Measurements from ENCODE around the gene TBC1D9.

TBC1D9 gene

DNA sequence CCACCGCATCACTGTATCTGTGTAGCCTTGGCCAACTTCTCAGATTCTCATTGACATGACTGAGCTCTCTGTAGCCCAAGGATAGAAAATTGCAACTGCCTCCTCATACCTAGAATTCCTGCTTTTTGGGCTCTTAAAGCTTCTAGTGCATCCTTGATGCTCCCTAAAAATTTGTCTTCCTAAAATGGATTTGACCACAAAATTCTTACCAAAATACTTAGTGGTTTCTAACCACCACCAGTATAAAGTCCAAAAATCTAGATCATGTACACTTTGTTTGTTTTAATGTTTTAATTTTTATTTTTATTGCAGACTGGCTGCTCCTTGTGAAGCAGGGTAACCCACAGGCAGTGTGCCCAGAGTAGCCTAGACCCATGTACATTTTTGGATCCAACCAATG is 75.5 kb downstream of the TBC1D9 start:
- Histone ChIP-seq H3K27ac (no peak overlapping the region), H3K36me3 (peaks cover 26% of the 10 kb centered on the region), H3K9me3 (ENCODE audit: severe bottlenecking) (no peaks in the 10 kb centered on the region), H3K27me3 (ENCODE audit: insufficient read depth, low read depth, severe bottlenecking) (no peaks in the 10 kb centered on the region), H3K4me3 (ENCODE audit: low read depth, low read length) (no peak overlapping the region)
- TF ChIP-seq, protein P1, sequence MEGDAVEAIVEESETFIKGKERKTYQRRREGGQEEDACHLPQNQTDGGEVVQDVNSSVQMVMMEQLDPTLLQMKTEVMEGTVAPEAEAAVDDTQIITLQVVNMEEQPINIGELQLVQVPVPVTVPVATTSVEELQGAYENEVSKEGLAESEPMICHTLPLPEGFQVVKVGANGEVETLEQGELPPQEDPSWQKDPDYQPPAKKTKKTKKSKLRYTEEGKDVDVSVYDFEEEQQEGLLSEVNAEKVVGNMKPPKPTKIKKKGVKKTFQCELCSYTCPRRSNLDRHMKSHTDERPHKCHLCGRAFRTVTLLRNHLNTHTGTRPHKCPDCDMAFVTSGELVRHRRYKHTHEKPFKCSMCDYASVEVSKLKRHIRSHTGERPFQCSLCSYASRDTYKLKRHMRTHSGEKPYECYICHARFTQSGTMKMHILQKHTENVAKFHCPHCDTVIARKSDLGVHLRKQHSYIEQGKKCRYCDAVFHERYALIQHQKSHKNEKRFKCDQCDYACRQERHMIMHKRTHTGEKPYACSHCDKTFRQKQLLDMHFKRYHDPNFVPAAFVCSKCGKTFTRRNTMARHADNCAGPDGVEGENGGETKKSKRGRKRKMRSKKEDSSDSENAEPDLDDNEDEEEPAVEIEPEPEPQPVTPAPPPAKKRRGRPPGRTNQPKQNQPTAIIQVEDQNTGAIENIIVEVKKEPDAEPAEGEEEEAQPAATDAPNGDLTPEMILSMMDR (IDR thresholded peaks at IDR 0.05; ENCODE audit: low read depth, low read length) = no peak
- no peak for DNase-seq

DNA sequence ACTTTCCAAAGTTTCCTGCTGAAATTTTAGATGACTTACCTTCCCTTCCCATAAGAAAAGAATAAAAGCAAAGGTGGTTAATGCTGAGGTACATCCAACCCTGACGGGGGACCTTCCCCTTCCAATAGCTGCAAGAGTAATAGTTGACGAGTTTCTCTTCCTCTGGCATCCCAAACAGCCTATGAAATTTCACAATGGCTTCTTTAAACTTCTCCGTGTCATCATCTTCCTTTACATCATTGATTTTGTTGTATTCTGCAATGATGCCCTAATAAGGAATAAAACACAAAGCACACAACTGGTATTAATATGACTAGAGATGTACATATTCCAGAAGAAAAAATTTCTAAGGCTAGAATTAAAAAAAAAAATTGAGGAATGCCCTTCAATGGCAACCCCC is 76.6 kb downstream of the TBC1D9 start:
- TF ChIP-seq, protein P1 (IDR thresholded peaks at IDR 0.05; ENCODE audit: low read depth, low read length) = no peak
- Histone ChIP-seq H3K36me3 (peaks cover 22% of the 10 kb centered on the region), H3K27me3 (ENCODE audit: insufficient read depth, low read depth, severe bottlenecking) (no peaks in the 10 kb centered on the region), H3K4me3 (ENCODE audit: low read depth, low read length) (no peak overlapping the region), H3K9me3 (ENCODE audit: severe bottlenecking) (no peaks in the 10 kb centered on the region), H3K27ac (no peak overlapping the region)
- no peak for DNase-seq

DNA sequence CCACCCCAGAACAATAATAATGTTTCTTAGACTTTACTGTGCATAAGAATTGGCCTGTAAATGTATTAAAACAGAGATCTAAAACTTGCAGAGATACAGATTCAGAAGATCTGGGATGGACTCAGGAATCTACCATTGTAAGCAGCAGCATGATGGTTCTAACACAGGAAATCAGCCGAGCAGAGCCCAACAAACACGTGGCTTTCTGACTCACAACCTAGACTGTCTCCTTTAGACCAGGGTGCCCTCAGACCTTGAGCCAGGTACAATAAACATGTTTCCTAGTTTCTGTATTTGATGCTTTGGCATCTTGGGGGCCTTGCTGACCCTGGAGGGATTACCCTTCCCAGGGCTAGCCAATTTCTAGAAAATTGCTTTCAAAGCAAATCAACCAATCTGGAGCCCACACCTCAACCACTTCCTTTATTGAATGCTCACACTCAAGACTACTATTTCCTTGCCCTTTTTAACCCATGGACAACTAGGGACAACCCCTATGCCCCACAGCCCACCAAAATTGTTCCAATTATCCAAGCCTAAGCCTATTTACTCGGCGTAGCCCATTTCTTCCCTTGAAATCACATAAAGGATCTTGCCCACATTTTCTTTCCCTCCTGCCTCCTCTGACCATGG is 80.5 kb downstream of the TBC1D9 start:
- no peak for DNase-seq
- no peaks in the 10 kb centered on the region for H3K9me3 ChIP-seq (ENCODE audit: severe bottlenecking)
- H3K27ac ChIP-seq = no peak overlapping the region
- H3K36me3 ChIP-seq = peaks cover 22% of the 10 kb centered on the region
- no peak overlapping the region for H3K4me3 ChIP-seq (ENCODE audit: low read depth, low read length)
- no peaks in the 10 kb centered on the region for H3K27me3 ChIP-seq (ENCODE audit: insufficient read depth, low read depth, severe bottlenecking)
- TF ChIP-seq, protein P1 (IDR thresholded peaks at IDR 0.05; ENCODE audit: low read depth, low read length) = no peak

DNA sequence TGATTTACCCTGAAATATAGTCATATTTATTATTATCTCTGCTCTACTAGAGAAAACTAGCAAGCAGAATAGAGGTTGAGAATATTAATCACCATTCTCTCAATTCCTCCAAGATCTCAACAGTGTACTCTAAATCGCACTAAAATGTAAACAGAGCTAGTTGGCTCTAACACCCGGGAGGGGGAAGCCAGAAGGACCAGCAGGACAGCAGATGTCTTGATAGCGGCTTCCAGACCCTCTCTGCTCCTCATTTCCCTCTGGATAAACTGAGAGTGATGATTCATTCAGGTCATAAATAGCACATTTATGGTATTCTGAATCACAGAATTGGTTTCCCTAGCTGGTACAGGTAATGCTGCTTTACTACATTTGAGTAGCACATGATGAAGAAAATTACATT is 82.5 kb downstream of the TBC1D9 start:
- Histone ChIP-seq H3K4me3 (ENCODE audit: low read depth, low read length) (no peak overlapping the region), H3K27me3 (ENCODE audit: insufficient read depth, low read depth, severe bottlenecking) (no peaks in the 10 kb centered on the region), H3K27ac (no peak overlapping the region), H3K36me3 (peaks cover 31% of the 10 kb centered on the region), H3K9me3 (ENCODE audit: severe bottlenecking) (no peaks in the 10 kb centered on the region)
- no peak for DNase-seq
- TF ChIP-seq, protein P1 (IDR thresholded peaks at IDR 0.05; ENCODE audit: low read depth, low read length) = no peak

DNA sequence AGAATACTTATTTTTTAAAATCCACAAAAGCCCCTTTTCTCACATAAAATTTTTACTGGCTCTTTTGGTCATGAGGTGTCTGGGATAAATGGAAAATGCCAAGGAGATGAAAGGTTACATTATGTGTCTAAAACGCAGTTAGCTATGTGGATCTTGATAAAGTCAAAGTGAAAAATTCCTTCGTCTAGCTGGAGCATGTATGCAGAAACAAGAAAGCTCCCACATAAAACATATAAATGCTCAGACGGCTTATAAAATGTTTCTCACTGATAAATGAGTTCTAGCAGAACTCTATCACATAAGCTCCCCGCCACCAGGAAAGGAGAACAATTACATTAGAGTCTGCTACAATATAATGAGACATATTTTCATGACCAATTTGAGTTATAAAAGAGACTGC is 83.8 kb downstream of the TBC1D9 start:
- Histone ChIP-seq H3K4me3 (ENCODE audit: low read depth, low read length) (no peak overlapping the region), H3K9me3 (ENCODE audit: severe bottlenecking) (no peaks in the 10 kb centered on the region), H3K36me3 (peaks cover 30% of the 10 kb centered on the region), H3K27ac (no peak overlapping the region), H3K27me3 (ENCODE audit: insufficient read depth, low read depth, severe bottlenecking) (no peaks in the 10 kb centered on the region)
- no peak for DNase-seq
- TF ChIP-seq, protein P1 (IDR thresholded peaks at IDR 0.05; ENCODE audit: low read depth, low read length) = no peak

DNA sequence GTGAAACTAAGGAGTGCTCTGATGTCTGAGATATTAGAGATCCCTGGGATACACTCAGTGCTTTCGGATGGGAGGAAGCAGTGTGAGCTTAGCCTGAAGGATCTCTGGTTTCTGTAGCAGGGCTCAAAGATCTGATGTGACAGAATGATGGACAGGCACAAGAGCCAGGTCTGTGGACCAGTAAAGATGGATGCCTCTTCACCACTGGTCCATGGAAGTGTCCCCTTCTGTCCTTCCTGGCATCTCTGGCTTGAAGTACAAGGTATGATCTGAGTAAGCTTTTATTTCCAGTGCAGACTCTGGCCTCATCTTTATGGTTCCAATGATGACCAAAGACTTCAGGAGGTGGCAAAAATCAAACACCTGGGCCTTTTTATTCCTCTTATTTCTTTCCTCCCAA is 88.1 kb downstream of the TBC1D9 start:
- Histone ChIP-seq H3K9me3 (ENCODE audit: severe bottlenecking) (no peaks in the 10 kb centered on the region), H3K27ac (no peak overlapping the region), H3K4me3 (ENCODE audit: low read depth, low read length) (no peak overlapping the region), H3K36me3 (peaks cover 33% of the 10 kb centered on the region), H3K27me3 (ENCODE audit: insufficient read depth, low read depth, severe bottlenecking) (no peaks in the 10 kb centered on the region)
- TF ChIP-seq, protein P1 (IDR thresholded peaks at IDR 0.05; ENCODE audit: low read depth, low read length) = no peak
- no peak for DNase-seq

Data from WERI-Rb-1 (cell line).